ENCODE results near the gene MAP4K2.

Gene MAP4K2

DNA sequence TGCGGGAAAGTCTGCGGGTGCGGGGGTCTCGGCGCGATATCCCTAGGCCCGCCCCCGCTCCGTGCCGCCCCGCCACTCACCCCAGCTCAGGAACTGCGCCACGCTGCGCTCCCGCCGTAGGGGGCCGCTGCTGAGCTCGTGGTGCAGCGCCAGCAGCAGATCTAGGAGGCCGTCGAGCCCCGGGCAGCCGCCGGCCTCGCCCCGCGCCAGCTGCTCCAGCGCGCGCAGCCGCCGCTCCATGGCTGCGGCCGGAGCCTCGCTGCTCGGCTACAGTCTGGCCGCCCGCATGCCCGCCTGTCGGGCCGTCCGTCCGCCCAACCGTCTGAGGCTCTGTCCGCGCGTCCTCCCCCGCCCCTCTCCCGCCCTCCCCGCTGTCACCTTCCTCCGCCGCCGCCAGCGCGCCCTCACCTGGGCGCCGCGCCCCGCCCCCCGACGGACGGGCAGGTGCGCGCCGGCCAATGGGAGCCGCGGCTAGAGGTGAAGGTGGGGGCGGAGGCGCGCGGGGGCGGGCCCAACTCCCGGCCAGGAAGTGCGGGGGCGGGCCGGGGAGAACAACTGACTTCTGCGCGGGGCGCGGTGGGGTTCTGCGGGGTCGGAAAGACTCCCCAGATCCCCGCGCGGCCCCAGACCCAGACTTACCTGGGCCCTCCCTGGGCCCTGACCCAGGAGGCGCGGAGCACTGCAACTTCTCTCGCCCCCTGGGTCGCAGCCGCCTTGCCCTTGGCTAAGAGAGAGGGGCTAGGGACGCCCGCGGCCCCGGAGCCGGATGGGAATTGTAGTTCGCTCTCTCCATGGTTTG is 41.5 kb upstream of the MAP4K2 start, which contains the start of gene CDC42BPG:
CDC42BPG (minus strand) TSS at position 324 of the 799 bp plus-strand sequence; CDS start at position 240, 84 bp downstream.
- H3K4me2 ChIP-seq (ENCODE audit: low read length): peak within 1 kb of the TSS; percentile 72
- H3K36me3 ChIP-seq (ENCODE audit: insufficient read depth, low read length): no peaks in the 10 kb centered on the region
- H3K27me3 ChIP-seq (ENCODE audit: control insufficient read depth, insufficient read depth, low read length): no peaks in the 10 kb centered on the region
- H3K9me3 ChIP-seq (replicated peaks; ENCODE audit: low read length): no peaks in the 10 kb centered on the region
- no peak within 1 kb of the TSS for H3K9ac ChIP-seq (ENCODE audit: low read depth, low read length)
- H3K4me3 ChIP-seq (ENCODE audit: low read length): peak within 1 kb of the TSS; percentile 56
- H3K4me1 ChIP-seq (ENCODE audit: control insufficient read depth, insufficient read depth, low read length): peaks cover 12% of the 10 kb centered on the region

GRCh38 chr11:64843686-64844329 is 40.8 kb upstream of the MAP4K2 start:
- H3K9ac ChIP-seq (ENCODE audit: low read depth, low read length): no peak overlapping the region
- peaks cover 12% of the 10 kb centered on the region for H3K4me1 ChIP-seq (ENCODE audit: control insufficient read depth, insufficient read depth, low read length)
- no peak overlapping the region for H3K4me3 ChIP-seq (ENCODE audit: low read length)
- H3K9me3 ChIP-seq (replicated peaks; ENCODE audit: low read length): no peaks in the 10 kb centered on the region
- H3K4me2 ChIP-seq (ENCODE audit: low read length): peak overlapping the region; percentile 72
- no peaks in the 10 kb centered on the region for H3K36me3 ChIP-seq (ENCODE audit: insufficient read depth, low read length)
- no peaks in the 10 kb centered on the region for H3K27me3 ChIP-seq (ENCODE audit: control insufficient read depth, insufficient read depth, low read length)

DNA sequence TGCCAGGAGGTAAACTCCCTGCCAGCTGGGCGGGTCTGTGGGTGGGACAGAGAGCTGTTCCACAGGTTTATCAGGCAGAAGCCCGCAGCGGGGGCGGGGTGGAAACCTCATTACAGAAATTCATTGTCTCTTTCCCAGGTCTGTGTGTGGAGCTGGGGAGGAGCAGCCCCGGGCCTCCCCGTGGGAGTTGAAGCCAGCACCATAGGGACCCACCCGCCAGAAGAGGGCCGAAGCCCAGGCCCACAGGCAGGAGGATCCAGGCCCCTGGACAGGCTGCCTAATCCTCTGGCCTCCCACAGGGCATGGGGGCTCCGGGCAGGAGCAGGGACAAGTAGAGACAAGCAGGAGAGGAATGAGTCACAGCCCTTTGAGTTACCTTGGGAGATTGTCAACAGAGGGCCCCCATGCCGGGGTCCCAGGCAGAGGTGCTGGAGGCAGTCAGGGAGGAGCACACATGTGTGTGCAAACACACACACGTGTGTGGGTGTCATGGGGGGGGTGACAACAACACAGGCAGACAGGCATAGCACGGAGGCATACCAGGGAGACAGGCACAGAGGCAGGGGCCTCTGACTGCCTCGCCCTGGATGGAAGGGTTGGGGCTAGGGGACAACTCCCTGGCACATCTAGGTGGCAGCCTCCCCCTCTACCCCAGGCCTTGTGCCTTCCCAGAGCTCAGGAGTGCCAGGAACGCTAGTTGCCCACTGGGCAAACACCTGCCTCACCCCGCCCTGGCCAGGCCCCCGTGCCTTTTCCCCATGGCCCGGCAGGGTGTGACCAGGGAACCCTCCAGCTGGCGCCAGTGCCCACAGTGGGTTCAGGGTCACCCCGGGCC is 40.1 kb upstream of the MAP4K2 start:
- Histone ChIP-seq H3K4me3 (ENCODE audit: low read length) (no peak overlapping the region), H3K27me3 (ENCODE audit: control insufficient read depth, insufficient read depth, low read length) (no peaks in the 10 kb centered on the region), H3K36me3 (ENCODE audit: insufficient read depth, low read length) (no peaks in the 10 kb centered on the region), H3K9ac (ENCODE audit: low read depth, low read length) (no peak overlapping the region), H3K9me3 (replicated peaks; ENCODE audit: low read length) (no peaks in the 10 kb centered on the region), H3K4me2 (ENCODE audit: low read length) (no peak overlapping the region), H3K4me1 (ENCODE audit: control insufficient read depth, insufficient read depth, low read length) (peaks cover 12% of the 10 kb centered on the region)

- Histone ChIP-seq H3K4me1 (ENCODE audit: control insufficient read depth, insufficient read depth, low read length) (peaks cover 10% of the 10 kb centered on the region), H3K27me3 (ENCODE audit: control insufficient read depth, insufficient read depth, low read length) (no peaks in the 10 kb centered on the region), H3K4me2 (ENCODE audit: low read length) (no peak overlapping the region), H3K9ac (ENCODE audit: low read depth, low read length) (no peak overlapping the region), H3K36me3 (ENCODE audit: insufficient read depth, low read length) (no peaks in the 10 kb centered on the region), H3K9me3 (replicated peaks; ENCODE audit: low read length) (no peaks in the 10 kb centered on the region), H3K4me3 (ENCODE audit: low read length) (no peak overlapping the region)
Measured at GRCh38 chr11:64842366-64842759, 39.3 kb upstream of the MAP4K2 start.

DNA sequence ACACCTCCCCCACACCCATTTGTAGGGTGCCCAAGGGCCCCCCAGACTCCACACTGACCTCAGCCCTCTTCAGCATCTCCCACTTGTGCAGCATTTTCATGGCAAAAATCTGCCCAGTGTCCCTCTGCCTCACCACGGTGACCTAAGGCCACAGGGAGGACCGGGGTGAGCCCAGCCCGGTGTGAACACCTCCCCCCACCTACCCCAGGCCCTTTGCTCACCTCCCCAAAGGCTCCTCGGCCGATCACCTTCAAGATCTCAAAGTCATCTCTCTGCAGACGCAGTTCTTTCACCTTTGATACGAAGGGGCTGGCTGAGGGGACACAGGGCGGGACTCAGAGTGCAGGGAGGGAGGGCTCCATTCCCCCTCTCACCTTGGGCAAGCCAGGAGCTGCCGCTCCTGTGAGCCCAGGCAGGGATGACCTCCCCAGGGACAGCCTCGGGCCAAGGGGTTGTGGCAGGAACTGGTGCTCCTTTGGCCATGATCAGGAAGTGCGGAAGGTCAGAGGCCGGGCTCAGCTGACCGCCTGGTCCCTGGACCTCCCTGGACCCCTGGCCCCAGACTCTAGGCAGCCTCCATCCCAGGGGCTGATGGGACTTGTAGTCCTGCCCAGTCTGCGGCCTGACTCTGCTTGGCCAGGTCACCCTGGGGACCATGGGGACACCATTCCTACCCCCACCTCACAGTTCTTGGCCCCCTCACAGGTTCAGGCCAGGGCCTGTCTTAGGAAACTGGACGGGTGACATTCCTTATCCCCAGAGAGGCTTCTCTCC is 38.8 kb upstream of the MAP4K2 start:
- Histone ChIP-seq H3K27me3 (ENCODE audit: control insufficient read depth, insufficient read depth, low read length) (no peaks in the 10 kb centered on the region), H3K36me3 (ENCODE audit: insufficient read depth, low read length) (no peaks in the 10 kb centered on the region), H3K4me3 (ENCODE audit: low read length) (no peak overlapping the region), H3K9me3 (replicated peaks; ENCODE audit: low read length) (no peaks in the 10 kb centered on the region), H3K4me2 (ENCODE audit: low read length) (no peak overlapping the region), H3K9ac (ENCODE audit: low read depth, low read length) (no peak overlapping the region), H3K4me1 (ENCODE audit: control insufficient read depth, insufficient read depth, low read length) (peaks cover 8% of the 10 kb centered on the region)

DNA sequence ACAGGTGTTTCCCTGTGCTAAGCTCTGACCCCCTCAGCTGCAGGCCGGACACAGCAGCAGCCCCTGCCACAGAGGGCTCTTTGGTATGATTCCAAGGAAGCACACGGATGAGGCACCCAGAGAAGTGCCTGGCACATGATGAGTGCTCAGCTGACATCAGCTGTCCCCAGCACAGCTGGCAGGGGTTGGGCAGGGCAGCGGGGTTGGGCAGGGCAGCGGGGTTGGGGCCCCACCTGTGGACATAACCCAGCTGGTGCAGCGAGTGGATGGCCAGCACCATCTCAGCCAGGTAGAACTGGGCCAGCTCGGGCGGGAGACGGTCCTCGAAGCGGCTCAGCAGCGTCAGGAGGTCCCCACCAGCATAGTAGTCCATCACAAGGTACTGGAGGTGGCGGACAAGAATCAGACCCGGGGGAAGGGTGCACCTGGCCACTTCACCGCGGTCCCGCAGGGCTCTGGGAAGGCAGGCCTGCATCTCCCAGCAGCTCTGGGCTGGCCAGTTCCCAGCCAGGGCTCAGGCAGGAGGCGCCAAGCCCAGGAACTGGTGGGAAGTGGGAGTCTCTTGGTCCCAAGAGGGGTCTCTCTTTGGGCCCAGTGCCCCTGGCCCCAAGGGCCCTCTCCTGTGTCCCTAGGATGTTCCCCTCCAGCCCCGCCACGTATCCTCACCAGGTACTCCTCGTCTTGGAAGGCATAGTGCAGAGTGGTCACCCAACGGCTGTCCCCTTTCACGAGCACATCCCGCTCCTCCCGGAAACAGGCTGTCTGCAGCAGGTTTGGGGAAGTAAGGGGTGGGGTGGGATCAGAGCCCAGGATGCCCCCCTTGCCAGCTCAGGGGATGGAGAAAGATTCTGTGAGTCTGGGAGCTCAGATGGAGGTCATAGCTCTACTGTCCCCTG is 37.1 kb upstream of the MAP4K2 start:
- H3K4me2 ChIP-seq (ENCODE audit: low read length): no peak overlapping the region
- H3K36me3 ChIP-seq (ENCODE audit: insufficient read depth, low read length): no peaks in the 10 kb centered on the region
- no peak overlapping the region for H3K9ac ChIP-seq (ENCODE audit: low read depth, low read length)
- peaks cover 12% of the 10 kb centered on the region for H3K4me1 ChIP-seq (ENCODE audit: control insufficient read depth, insufficient read depth, low read length)
- no peaks in the 10 kb centered on the region for H3K27me3 ChIP-seq (ENCODE audit: control insufficient read depth, insufficient read depth, low read length)
- H3K9me3 ChIP-seq (replicated peaks; ENCODE audit: low read length): no peaks in the 10 kb centered on the region
- H3K4me3 ChIP-seq (ENCODE audit: low read length): no peak overlapping the region

GRCh38 chr11:64839335-64839734 is 36.3 kb upstream of the MAP4K2 start:
- Histone ChIP-seq H3K27me3 (ENCODE audit: control insufficient read depth, insufficient read depth, low read length) (no peaks in the 10 kb centered on the region), H3K9ac (ENCODE audit: low read depth, low read length) (no peak overlapping the region), H3K36me3 (ENCODE audit: insufficient read depth, low read length) (no peaks in the 10 kb centered on the region), H3K4me2 (ENCODE audit: low read length) (no peak overlapping the region), H3K4me3 (ENCODE audit: low read length) (no peak overlapping the region), H3K4me1 (ENCODE audit: control insufficient read depth, insufficient read depth, low read length) (peaks cover 11% of the 10 kb centered on the region), H3K9me3 (replicated peaks; ENCODE audit: low read length) (no peaks in the 10 kb centered on the region)

DNA sequence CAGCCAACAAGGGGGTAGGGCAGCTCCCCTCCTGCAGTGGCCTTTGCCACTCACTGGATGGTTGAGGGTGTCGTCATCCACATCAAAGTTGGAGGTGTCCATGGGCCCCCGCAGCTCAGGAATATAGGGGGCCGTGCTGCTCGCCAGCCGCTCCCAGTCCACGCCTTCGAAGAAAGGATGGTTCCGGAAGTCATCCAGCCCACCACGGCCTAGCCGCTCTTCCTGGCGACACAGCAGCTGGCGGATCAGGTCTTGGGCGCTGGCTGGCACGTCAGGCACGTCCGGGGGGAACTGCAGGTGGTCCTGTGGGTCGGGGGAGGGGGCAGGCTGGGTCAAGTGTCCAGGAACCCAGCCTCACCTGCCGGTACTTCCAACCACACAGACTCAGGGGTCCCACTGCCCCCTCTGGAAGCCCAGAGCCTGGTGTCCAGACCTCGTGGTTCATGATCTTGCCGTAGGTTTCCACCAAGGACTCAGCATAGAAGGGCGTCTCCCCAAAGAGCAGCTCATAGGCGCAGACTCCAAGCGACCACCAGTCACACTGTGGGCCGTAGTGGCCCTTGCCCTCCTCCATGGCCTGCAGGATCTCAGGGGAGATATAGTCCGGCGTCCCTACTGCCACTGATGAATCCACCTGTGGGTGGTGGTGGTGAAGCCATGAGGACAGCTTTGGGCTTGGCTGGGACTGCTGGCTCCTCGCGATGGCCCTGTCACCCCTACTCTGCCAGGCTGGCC is 35.8 kb upstream of the MAP4K2 start:
- Histone ChIP-seq H3K36me3 (ENCODE audit: insufficient read depth, low read length) (no peaks in the 10 kb centered on the region), H3K9ac (ENCODE audit: low read depth, low read length) (no peak overlapping the region), H3K9me3 (replicated peaks; ENCODE audit: low read length) (no peaks in the 10 kb centered on the region), H3K27me3 (ENCODE audit: control insufficient read depth, insufficient read depth, low read length) (no peaks in the 10 kb centered on the region), H3K4me3 (ENCODE audit: low read length) (no peak overlapping the region), H3K4me2 (ENCODE audit: low read length) (no peak overlapping the region), H3K4me1 (ENCODE audit: control insufficient read depth, insufficient read depth, low read length) (peaks cover 11% of the 10 kb centered on the region)

- H3K36me3 ChIP-seq (ENCODE audit: insufficient read depth, low read length): no peaks in the 10 kb centered on the region
- H3K4me3 ChIP-seq (ENCODE audit: low read length): no peak overlapping the region
- H3K4me2 ChIP-seq (ENCODE audit: low read length): no peak overlapping the region
- no peak overlapping the region for H3K9ac ChIP-seq (ENCODE audit: low read depth, low read length)
- H3K27me3 ChIP-seq (ENCODE audit: control insufficient read depth, insufficient read depth, low read length): no peaks in the 10 kb centered on the region
- no peaks in the 10 kb centered on the region for H3K9me3 ChIP-seq (replicated peaks; ENCODE audit: low read length)
- H3K4me1 ChIP-seq (ENCODE audit: control insufficient read depth, insufficient read depth, low read length): peaks cover 7% of the 10 kb centered on the region
Measured at GRCh38 chr11:64837887-64838351, 34.9 kb upstream of the MAP4K2 start.

Measured in skeletal muscle satellite cell (primary cell).